GM19395 (cell line): ENCODE results near the gene ABCA1.
"Not testable (repeated sequence)": the region's sequence is repeated elsewhere in the genome, so short reads cannot be mapped to it uniquely, and the experiment has no call there.

Experiments used
- ATAC-seq: cut with Tn5 transposase; IDR thresholded peaks from one replicate; pipeline ENCODE4 v1.9.1; 2021; ENCODE audit warnings: mild to moderate bottlenecking, moderate library complexity; ENCODE audit not compliant: unreplicated experiment

Gene ABCA1

DNA sequence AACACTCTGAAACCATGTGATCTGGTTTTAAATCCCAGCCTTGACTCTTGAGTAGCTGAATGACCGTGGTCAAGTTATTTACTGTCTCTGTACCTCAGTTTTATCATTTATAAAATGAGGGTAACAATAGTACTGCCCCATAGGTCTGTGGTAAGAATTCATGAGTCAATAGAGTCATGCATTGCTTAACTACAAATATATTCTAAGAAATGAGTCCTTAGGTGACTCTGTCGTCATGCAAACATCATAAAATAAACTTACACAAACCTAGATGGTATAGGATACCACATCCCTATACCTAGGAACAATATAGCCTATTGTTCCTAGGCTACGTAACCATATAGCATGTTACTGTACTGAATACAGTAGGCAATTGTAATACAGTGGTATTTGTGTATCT is 20.3 kb upstream of the ABCA1 start:
- ATAC-seq: no peak

GRCh38 chr9:104944871-104945270 is 16.9 kb upstream of the ABCA1 start:
- ATAC-seq: no peak

- ATAC-seq: no peak
These were observed 16.4 kb upstream of the ABCA1 start for GRCh38 chr9:104944356-104944755.

DNA sequence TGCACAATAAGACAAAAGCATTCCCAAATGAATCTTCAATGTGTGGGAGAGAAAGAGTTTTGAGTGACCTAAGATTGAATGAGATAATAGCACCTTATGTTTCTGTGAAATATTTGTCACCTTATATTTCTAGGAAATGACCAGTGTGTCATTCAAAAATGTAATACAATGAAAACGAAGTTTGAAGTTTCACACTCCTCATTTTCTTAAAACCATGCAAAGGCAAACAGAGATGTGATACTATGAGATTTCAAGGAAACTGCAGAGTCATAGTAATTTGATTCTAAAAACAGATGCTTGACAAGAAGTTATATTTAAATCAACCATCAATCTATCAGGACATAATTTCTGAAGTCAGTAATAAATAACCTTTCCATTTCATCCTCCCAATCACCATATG is 13.6 kb upstream of the ABCA1 start:
- no peak for ATAC-seq

- ATAC-seq: no peak
These were observed 8.3 kb upstream of the ABCA1 start for GRCh38 chr9:104936291-104936690.

DNA sequence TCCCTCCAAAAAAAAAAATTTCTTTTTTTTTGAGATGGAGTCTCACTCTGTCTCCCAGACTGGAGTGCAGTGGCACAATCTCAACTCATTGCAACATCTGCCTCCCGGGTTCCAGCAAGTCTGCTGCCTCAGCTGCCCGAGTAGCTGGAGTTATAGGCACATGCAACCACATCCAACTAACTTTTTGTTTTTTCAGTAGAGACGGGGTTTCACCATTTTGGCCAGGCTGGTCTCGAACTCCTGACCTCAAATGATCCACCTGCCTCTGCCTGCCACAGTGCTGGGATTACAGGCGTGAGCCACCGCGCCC is 7.5 kb upstream of the ABCA1 start:
- ATAC-seq: not testable (repeated sequence)

DNA sequence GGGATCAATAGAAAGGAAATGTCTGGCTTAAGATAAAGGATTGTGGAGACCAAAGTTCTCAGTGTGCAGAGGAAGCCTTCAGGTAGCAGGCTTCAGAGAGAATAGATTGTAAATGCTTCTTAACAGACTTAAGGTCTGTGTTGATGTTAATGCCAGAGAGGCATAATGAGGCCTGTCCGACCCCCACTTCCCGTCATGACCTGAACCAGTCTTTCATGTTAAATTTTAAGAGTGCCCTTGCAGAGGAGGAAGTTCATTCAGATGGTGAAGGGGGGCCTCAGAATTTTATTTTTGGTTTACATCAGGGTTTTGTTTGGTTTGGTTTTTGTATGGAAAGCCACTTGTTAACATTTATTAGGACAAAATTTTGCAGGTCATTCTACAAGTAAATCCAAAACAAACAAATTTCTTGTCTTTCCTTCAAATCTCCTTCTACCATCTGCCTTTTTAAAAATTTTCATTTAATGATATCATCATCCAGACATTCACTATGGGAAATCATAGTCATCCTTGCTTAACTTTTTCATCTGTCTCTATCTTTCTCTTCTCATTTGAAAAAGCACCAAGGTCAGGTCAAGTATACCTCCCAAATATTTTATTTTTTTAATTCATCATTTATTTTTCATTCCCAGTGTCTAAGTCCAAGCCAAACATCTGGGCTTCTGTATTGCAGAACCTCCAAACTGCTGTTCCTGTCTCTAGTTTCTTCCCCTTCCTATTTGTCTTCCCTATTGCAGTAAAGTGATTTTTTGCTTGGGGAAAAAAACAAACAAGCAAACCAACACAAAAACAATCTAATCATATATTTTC is 6.9 kb upstream of the ABCA1 start:
- ATAC-seq: no peak

DNA sequence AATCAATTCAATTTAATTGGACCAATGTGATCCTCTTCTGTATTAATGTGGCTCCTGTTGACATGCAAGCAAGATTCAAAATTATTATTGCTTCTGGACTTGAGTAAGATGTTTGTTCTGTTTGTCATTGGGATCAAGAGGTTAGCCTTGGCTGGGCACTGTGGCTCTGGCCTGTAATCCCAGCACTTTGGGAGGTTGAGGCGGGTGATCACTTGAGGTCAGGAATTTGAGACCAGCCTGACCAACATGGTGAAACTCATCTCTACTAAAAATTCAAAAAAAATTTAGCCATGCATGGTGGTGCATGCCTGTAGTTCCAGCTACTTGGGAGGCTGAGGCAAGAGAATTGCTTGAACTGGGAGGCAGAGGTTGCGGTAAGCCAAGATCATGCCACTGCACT is 5.1 kb upstream of the ABCA1 start:
- not testable (repeated sequence) for ATAC-seq

DNA sequence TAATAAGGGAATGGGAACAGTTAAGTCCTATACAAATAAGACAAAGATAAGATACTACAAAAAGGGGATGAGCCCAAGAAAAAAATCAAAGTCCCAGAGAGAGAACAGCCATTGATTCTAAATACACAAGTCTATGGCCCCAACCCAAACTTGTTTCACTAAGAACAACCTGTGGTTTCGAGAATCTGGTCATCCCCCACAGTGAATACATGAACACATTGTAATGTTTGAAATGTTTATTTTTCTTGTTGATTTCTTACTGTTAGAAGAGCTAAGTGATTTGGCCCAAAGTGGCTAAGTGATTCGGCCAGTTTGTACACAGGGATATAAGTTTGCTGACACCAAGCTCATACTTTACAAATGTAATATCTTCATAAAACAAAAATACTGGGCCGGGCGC is 3.3 kb upstream of the ABCA1 start:
- no peak for ATAC-seq

GRCh38 chr9:104927216-104927911 is 591 bp downstream of the ABCA1 start:
- ATAC-seq: peak; percentile 27

DNA sequence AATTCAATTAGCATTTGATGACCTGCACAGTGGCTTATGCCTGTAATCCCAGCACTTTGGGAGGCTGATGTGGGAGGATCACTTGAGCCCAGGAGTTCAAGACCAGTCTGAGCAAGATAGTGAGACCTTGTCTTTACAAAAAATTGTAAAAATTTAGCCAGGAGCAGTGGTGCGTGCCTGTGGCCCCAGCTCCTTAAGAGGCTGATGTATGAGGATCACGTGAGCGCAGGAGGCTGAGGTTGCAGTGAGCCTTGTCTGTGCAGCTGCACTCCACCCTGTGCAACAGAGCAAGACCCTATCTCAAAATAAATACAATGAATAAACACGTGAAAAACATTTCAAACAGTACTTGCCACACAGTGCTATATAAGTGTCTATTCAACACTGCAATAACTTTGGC is 4.2 kb downstream of the ABCA1 start:
- peak; percentile 52 for ATAC-seq

- no peak for ATAC-seq
These were observed 4.7 kb downstream of the ABCA1 start for GRCh38 chr9:104923289-104923688.

DNA sequence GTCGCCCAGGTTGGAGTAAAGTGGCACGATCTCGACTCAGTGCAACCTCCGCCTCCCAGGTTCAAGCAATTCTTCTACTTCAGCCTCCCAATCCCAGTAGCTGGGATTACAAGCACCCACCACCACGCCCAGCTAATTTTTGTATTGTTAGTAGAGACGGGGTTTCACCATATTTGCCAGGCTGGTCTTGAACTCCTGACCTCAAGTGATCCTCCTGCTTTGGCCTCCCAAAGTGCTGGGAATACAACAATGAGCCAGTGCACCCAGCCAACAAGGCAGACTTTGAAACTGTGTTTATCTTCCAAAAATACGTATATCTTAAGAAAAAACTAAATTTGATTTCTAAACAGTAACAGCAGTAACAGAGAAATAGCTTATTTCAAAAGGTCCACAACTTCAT is 5.2 kb downstream of the ABCA1 start:
- not testable (repeated sequence) for ATAC-seq

DNA sequence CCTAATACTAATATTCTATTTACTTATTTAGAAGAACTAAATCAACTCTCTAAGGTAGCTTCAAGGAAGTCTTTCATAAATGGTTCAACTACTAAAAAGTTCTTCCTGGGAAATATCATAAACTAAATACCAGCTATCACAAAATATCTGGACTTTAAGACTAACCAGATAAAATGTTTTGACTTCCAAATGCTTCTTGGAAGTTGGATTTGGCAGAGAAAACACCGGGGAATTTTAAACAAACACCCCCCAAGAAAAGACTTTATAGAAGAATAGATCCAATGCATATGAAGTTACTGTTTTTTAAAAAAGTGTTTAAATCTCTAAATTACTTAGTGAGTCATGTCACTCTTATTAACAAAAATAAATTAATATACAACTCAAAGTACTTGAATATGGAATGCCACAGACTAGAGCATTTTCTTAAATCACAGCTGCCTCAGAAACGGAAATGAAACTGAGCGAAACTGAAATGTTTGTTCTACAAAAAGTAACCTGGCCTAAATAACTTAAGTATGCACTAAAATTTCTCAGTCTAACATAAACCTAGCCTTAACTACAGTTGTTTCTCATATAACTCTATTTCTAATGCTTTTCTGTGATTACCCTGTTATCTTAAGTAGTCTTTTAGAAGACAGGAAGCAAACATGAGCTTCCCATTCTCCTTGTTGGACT is 6.8 kb downstream of the ABCA1 start:
- ATAC-seq: peak; percentile 70

- no peak for ATAC-seq
These were observed 12.2 kb downstream of the ABCA1 start for GRCh38 chr9:104915753-104916152.

- ATAC-seq: no peak
These were observed 12.9 kb downstream of the ABCA1 start for GRCh38 chr9:104915049-104915448.

- no peak for ATAC-seq
These were observed 13.5 kb downstream of the ABCA1 start for GRCh38 chr9:104914466-104914865.

DNA sequence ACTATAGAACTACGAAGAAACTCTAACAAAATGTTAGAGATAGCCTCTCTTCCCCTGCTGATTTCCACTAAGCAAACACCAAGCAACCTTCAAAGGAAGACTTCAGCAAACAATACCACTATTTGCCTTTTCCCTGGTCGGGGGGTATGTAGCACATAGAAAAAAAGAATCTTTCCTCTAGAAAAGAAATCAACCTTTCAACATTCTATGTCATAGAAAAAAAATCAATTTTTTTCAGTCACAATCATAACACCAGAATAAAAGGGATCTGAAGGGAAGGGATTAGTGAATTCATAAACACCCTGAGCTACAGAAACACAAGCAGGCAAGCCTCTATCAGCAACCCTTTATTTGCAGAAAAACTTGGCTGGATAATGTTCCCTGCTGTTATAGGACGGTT is 15.3 kb downstream of the ABCA1 start:
- no peak for ATAC-seq

DNA sequence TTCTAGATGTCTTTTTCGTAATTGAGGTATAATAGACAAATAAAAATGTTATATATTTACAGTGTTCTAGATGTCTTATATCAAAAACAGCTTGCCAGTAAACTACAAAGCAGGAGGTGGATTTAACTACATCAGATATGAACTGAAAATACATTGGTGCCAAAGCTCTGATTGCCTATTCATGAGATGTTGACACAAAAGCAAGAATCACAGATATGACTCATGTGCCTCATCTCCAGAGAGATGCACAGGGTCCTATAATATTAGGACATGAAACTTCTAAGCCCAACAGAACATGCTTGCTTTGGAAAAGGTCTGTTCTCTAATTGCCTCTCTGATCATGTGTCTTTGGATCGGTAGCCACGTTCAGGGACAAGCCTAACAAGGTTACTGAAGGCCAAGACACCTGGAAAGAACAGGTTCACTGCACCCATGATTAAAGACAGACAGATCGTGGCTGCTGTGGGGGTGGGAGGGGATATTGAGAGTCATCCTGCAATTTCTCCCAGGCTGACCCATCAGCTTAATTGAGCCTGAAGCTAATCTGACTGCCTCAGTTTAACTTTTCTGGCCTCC is 16.8 kb downstream of the ABCA1 start:
- no peak for ATAC-seq

DNA sequence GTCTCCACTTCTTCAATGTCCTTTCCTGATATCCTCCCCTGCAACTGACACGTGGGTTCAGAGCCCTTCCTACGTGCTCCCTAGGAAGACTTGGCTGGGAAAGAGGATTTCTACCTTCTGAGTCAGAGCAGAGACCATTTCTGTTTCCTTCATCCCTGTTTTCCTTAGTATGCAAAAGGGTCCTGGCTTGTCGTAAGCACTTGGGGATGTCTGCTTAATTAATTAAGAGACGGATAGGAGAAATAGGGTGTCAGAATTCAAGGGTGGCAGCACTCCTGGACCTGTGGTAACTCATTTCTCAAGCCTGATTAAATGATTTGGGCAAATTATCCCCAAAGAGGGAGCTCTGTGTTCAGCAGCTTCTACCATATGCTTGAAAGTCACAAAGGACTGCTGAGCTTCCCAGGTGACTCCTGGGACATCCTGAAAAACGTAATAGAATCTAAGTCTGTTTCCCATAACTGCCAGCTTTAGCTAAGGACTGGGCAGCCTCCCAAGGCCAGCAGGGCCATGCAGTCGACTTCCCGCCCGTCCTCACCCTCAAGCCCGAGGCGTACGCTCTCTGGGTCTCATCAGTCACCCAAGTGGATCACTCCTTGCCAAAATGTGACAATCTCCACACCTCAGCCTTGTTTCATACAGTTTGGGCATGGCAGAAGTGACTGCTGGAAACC is 20.5 kb downstream of the ABCA1 start:
- ATAC-seq: no peak
